OCI-LY7 (cell line): Measurements from ENCODE around the gene LHPP. TPM values are rescaled to one million over a fixed set of nuclear protein-coding genes. Genes with fewer than 3 reads are reported as not detected.

Experiments
- BruUV-seq: library from RNA; stranded (reverse); fragments of 400-500 nt; replicated peaks from 2 replicates; lab custom pipeline; 2021; lab: Mats Ljungman, UMichigan
- CTCF ChIA-PET: fragments of 300-600 bp; sonication (Branson Sonifier 250); formaldehyde crosslinking; loops from one replicate; lab custom pipeline; 2022; ENCODE audit warnings: antibody characterized with exemption; ENCODE audit not compliant: unreplicated experiment; lab: Charles Lee
- POLR2A ChIA-PET: fragments of 300-600 bp; sonication (Branson Sonifier 250); formaldehyde crosslinking; loops from one replicate; lab custom pipeline; 2022; ENCODE audit warnings: antibody characterized with exemption; lab: Charles Lee
- DNase-seq: peaks from one replicate; pipeline ENCODE4 v3.0.0-alpha.2; 2015; ENCODE audit warnings: low spot score
- H2AFZ ChIP-seq: fragments of 200-600 bp; sonication (generic), shearing (Covaris generic); 2 replicates; pipeline ENCODE4 v1.6.1; 2014; ENCODE audit warnings: mild to moderate bottlenecking, antibody characterized with exemption, low read length, moderate library complexity
- H3K27ac ChIP-seq: fragments of 200-600 bp; sonication (generic); 2 replicates; pipeline ENCODE4 v1.5.1; 2014; ENCODE audit warnings: mixed run types, low read depth, mild to moderate bottlenecking, moderate library complexity, low read length, inconsistent platforms; ENCODE audit not compliant: poor library complexity, severe bottlenecking
- H3K36me3 ChIP-seq: fragments of 200-600 bp; sonication (generic); 2 replicates; pipeline ENCODE4 v1.6.1; 2014; ENCODE audit warnings: mild to moderate bottlenecking, antibody characterized with exemption, low read length, moderate library complexity, mixed read lengths; ENCODE audit not compliant: insufficient read depth
- H3K4me1 ChIP-seq: fragments of 200-600 bp; sonication (generic); 2 replicates; pipeline ENCODE4 v1.5.1; 2014; ENCODE audit warnings: mild to moderate bottlenecking, low read length; ENCODE audit not compliant: insufficient read depth, poor library complexity, severe bottlenecking
- H3K4me2 ChIP-seq: fragments of 200-600 bp; sonication (generic); 2 replicates; pipeline ENCODE4 v1.6.1; 2014; ENCODE audit warnings: mild to moderate bottlenecking, low read length
- H3K4me3 ChIP-seq: fragments of 200-600 bp; sonication (generic); 2 replicates; pipeline ENCODE4 v1.5.1; 2014; ENCODE audit warnings: mild to moderate bottlenecking, low read depth, low read length; ENCODE audit not compliant: poor library complexity, severe bottlenecking
- H3K79me2 ChIP-seq: fragments of 200-600 bp; sonication (generic); 2 replicates; pipeline ENCODE4 v1.6.1; 2016; ENCODE audit warnings: low read depth, mild to moderate bottlenecking, low read length, moderate library complexity, mixed read lengths; ENCODE audit not compliant: insufficient read depth
- H3K9me2 ChIP-seq: fragments of 200-600 bp; sonication (generic); 2 replicates; pipeline ENCODE4 v1.6.1; 2016; ENCODE audit warnings: mild to moderate bottlenecking, low read length, mixed read lengths; ENCODE audit not compliant: insufficient read depth
- H3K9me3 ChIP-seq: fragments of 200-600 bp; sonication (generic); 2 replicates; pipeline ENCODE4 v1.6.1; 2014; ENCODE audit warnings: mild to moderate bottlenecking, mixed run types, low read length, mixed read lengths
- H4K20me1 ChIP-seq: fragments of 200-600 bp; sonication (generic); 2 replicates; pipeline ENCODE4 v1.6.1; 2014; ENCODE audit warnings: mild to moderate bottlenecking, antibody characterized with exemption, low read length, moderate library complexity, mixed read lengths; ENCODE audit not compliant: insufficient read depth
- CTCF ChIP-seq: fragments of 200-600 bp; sonication (generic); conservative IDR thresholded peaks from 2 replicates; pipeline ENCODE4 v1.5.1; 2014; ENCODE audit warnings: mild to moderate bottlenecking, antibody characterized with exemption, low read length, moderate library complexity, mixed read lengths
- EZH2phosphoT487 ChIP-seq: fragments of 200-600 bp; sonication (generic); IDR thresholded peaks from 2 replicates; pipeline ENCODE4 v1.6.1; 2018; ENCODE audit warnings: low read depth, borderline replicate concordance, mild to moderate bottlenecking, mixed run types, antibody characterized with exemption, low read length, moderate library complexity, mixed read lengths
- intact Hi-C: fragments of 100-400 bp; cut with micrococcal nuclease; formaldehyde crosslinking; loops from one replicate; pipeline ENCODE4 v1.10.0; 2022; ENCODE audit not compliant: unreplicated experiment
- total RNA-seq, 2 experiments: library from RNA; depleted of rRNA in 1 of 2; stranded (reverse); fragments of >200 nt in 1 of 2; shearing (Covaris generic) in 1 of 2; gene quantifications; 2 replicates each; pipeline ENCODE4 v1.2.3, GENCODE V29; 2014 to 2022

The LHPP gene
- total RNA-seq, 2 experiments from 2014 or later: 30.3 to 65.2 TPM

GRCh38 chr10:124659380-124659779 lies 197.8 kb downstream of the LHPP start:
- TF ChIP-seq EZH2phosphoT487 (no peak), CTCF (no peak)
- no peak overlapping the region for H3K4me2 ChIP-seq
- no peak overlapping the region for H3K4me3 ChIP-seq
- no peak overlapping the region for H2AFZ ChIP-seq
- ChIA-PET CTCF (no interaction called here), POLR2A (interaction anchor here (0.9 to 1.1 kb wide), 2 partner anchors 9 to 26 kb away, joined by 3 read pairs; no protein-coding TSS in a partner anchor)
- no peak for DNase-seq
- H3K4me1 ChIP-seq: no peaks in the 10 kb centered on the region
- H3K9me3 ChIP-seq: no peaks in the 10 kb centered on the region
- H3K27ac ChIP-seq: no peak overlapping the region
- H4K20me1 ChIP-seq: no peaks in the 10 kb centered on the region
- H3K9me2 ChIP-seq: no peaks in the 10 kb centered on the region
- intact Hi-C loops: no loop called here
- peaks cover 5% of the 10 kb centered on the region; the same call in 1 of the 2 replicates for H3K79me2 ChIP-seq
- BruUV-seq: no TSS peak
- peaks cover 65% of the 10 kb centered on the region for H3K36me3 ChIP-seq

- H3K36me3 ChIP-seq: peaks cover 65% of the 10 kb centered on the region
- H2AFZ ChIP-seq: no peak overlapping the region
- no peak for DNase-seq
- peaks cover 5% of the 10 kb centered on the region; the same call in 1 of the 2 replicates for H3K79me2 ChIP-seq
- H3K9me3 ChIP-seq: no peaks in the 10 kb centered on the region
- H3K27ac ChIP-seq: no peak overlapping the region
- intact Hi-C loops: no loop called here
- no TSS peak for BruUV-seq
- ChIA-PET CTCF (no interaction called here), POLR2A (interaction anchor here (0.7 kb wide), 1 partner anchor 10 kb away, joined by 3 read pairs; no protein-coding TSS in a partner anchor)
- no peaks in the 10 kb centered on the region for H3K4me1 ChIP-seq
- H3K9me2 ChIP-seq: no peaks in the 10 kb centered on the region
- TF ChIP-seq EZH2phosphoT487 (no peak), CTCF (no peak)
- H3K4me2 ChIP-seq: no peak overlapping the region
- H3K4me3 ChIP-seq: no peak overlapping the region
- no peaks in the 10 kb centered on the region for H4K20me1 ChIP-seq
Observed at GRCh38 chr10:124660404-124661125, 198.9 kb downstream of the LHPP start.

GRCh38 chr10:124661660-124662180 lies 200.1 kb downstream of the LHPP start:
- peaks cover 5% of the 10 kb centered on the region; the same call in 1 of the 2 replicates for H3K79me2 ChIP-seq
- no peaks in the 10 kb centered on the region for H3K4me1 ChIP-seq
- CTCF ChIA-PET: no interaction called here
- peaks cover 68% of the 10 kb centered on the region for H3K36me3 ChIP-seq
- TF ChIP-seq CTCF: no peak
- no peak for TF ChIP-seq EZH2phosphoT487
- DNase-seq: no peak
- H4K20me1 ChIP-seq: no peaks in the 10 kb centered on the region
- intact Hi-C loops: no loop called here
- H2AFZ ChIP-seq: no peak overlapping the region
- H3K9me2 ChIP-seq: no peaks in the 10 kb centered on the region
- H3K27ac ChIP-seq: no peak overlapping the region
- H3K9me3 ChIP-seq: no peaks in the 10 kb centered on the region
- no peak overlapping the region for H3K4me2 ChIP-seq
- POLR2A ChIA-PET: no interaction called here
- no peak overlapping the region for H3K4me3 ChIP-seq
- BruUV-seq: no TSS peak
